ENCODE results near the gene RBFOX1.

DNA sequence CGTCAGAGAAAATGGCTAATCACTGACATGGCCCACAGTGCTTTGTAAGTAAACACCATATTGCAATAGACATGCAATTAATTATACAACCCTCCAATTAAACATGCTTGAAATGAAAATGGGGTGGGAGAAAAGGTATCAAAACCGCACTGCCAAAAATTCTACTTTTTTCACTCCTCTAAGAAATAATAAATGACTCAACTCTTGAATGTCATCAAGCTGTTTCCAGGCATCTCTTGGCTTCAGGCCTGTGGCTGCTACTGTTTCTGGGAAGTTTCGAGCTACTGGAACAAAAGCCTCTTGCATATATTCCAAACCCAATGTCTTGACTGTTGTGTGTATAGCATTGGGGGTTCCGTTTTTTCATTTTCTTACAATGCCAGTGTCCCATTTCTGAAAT, 412.6 kb downstream of the RBFOX1 start:
- TF ChIP-seq CREB1 (IDR thresholded peaks at IDR 0.05; ENCODE audit: low read depth) (no peak), POLR2AphosphoS5 (IDR thresholded peaks at IDR 0.05; ENCODE audit: low read length) (no peak), EZH2 (IDR thresholded peaks at IDR 0.05; ENCODE audit: borderline replicate concordance, control insufficient read depth, low read depth, low read length) (no peak), SIX5 (IDR thresholded peaks at IDR 0.05; ENCODE audit: low read depth, low read length, severe bottlenecking) (no peak)

Measured in GM12878 (cell line).